Endothelial cell of umbilical vein (primary cell): ENCODE results near the gene CCDC61. TPM values are rescaled to one million over a fixed set of nuclear protein-coding genes. Genes with fewer than 3 reads are reported as not detected.

Source experiments
- BruUV-seq: library from RNA; stranded (reverse); fragments of 400-500 nt; replicated peaks from 2 replicates; lab custom pipeline; 2021; lab: Mats Ljungman, UMichigan
- CTCF ChIA-PET: fragments of 300-600, 350-600 bp; sonication (Branson Sonifier 250); formaldehyde crosslinking; loops from one replicate; lab custom pipeline; 2021; ENCODE audit warnings: antibody characterized with exemption, inconsistent platforms; lab: Charles Lee
- POLR2A ChIA-PET: fragments of 300-600, 350-600 bp; sonication (Branson Sonifier 250); formaldehyde crosslinking; loops from one replicate; lab custom pipeline; 2021; ENCODE audit warnings: antibody characterized with exemption, inconsistent platforms; lab: Charles Lee
- DNase-seq: peaks from one replicate; pipeline ENCODE4 v3.0.0-alpha.2; 2011; ENCODE audit warnings: low read depth, low spot score
- FAIRE-seq: peaks from 2 replicates; lab custom pipeline; 2011; peaks lifted over from hg19 to GRCh38; lab: Jason Lieb, UNC
- H2AFZ ChIP-seq: 2 replicates; pipeline ENCODE4 v1.6.0; 2012; ENCODE audit warnings: low read depth, low read length, control low read depth, inconsistent platforms
- H3K27ac ChIP-seq: 2 replicates; pipeline ENCODE4 v1.5.1; 2011; ENCODE audit warnings: low read depth, mild to moderate bottlenecking, control low read depth, low read length, moderate library complexity; ENCODE audit not compliant: insufficient read depth
- H3K27me3 ChIP-seq, 2 experiments: 2 replicates each; pipeline versions ENCODE4 v1.6.0 to v1.6.1; 2011; ENCODE audit warnings: low read length in 2 of 2, mixed read lengths in 1 of 2; ENCODE audit not compliant: control insufficient read depth in 2 of 2, insufficient read depth in 2 of 2
- H3K36me3 ChIP-seq, 2 experiments: 2 replicates in 1 of 2; 3 replicates in 1 of 2; pipeline ENCODE4 v1.5.1; 2011; ENCODE audit warnings: low read length in 2 of 2, mild to moderate bottlenecking in 1 of 2, moderate library complexity in 1 of 2; ENCODE audit not compliant: control insufficient read depth in 2 of 2, insufficient read depth in 2 of 2; ENCODE audit errors: extremely low read depth in 1 of 2
- H3K4me1 ChIP-seq: 3 replicates; pipeline ENCODE4 v1.5.1; 2011; ENCODE audit warnings: mild to moderate bottlenecking, low read length; ENCODE audit not compliant: control insufficient read depth, insufficient read depth; ENCODE audit errors: extremely low read depth
- H3K4me2 ChIP-seq: 2 replicates; pipeline ENCODE4 v1.6.1; 2011; ENCODE audit warnings: low read length, control low read depth, mixed read lengths; ENCODE audit not compliant: insufficient read depth
- H3K4me3 ChIP-seq, 3 experiments: fragments of 200-600 bp in 1 of 3; sonication (generic), shearing (Covaris generic) in 1 of 3; replicated peaks in 1 of 3; 2 replicates each; pipeline ENCODE4 v1.5.1; 2011 to 2016; ENCODE audit warnings: control low read depth in 3 of 3, low read length in 3 of 3, mild to moderate bottlenecking in 2 of 3, inconsistent platforms in 1 of 3, low read depth in 1 of 3, moderate library complexity in 1 of 3; ENCODE audit not compliant: insufficient read depth in 1 of 3
- H3K79me2 ChIP-seq: 2 replicates; pipeline ENCODE4 v1.6.0; 2012; ENCODE audit warnings: low read length, inconsistent platforms; ENCODE audit not compliant: control insufficient read depth, insufficient read depth
- H3K9ac ChIP-seq: replicated peaks from 2 replicates; pipeline ENCODE3; 2011; ENCODE audit warnings: low read length, control low read depth; ENCODE audit not compliant: insufficient read depth; ENCODE audit errors: extremely low read depth
- H3K9me1 ChIP-seq: replicated peaks from 3 replicates; pipeline ENCODE4 v1.6.0; 2011; ENCODE audit warnings: mild to moderate bottlenecking, low read length; ENCODE audit not compliant: control insufficient read depth, insufficient read depth; ENCODE audit errors: extremely low read depth
- H3K9me3 ChIP-seq: replicated peaks from 2 replicates; pipeline ENCODE4 v1.5.1; 2012; ENCODE audit warnings: low read length, inconsistent platforms; ENCODE audit not compliant: control insufficient read depth, insufficient read depth
- H4K20me1 ChIP-seq: replicated peaks from 2 replicates; pipeline ENCODE3; 2011; ENCODE audit warnings: mild to moderate bottlenecking, low read length; ENCODE audit not compliant: control insufficient read depth, insufficient read depth; ENCODE audit errors: extremely low read depth
- EZH2 ChIP-seq: IDR thresholded peaks from 2 replicates; pipeline ENCODE4 v1.6.1; 2012; ENCODE audit warnings: borderline replicate concordance, low read depth, mild to moderate bottlenecking, moderate library complexity, low read length, inconsistent platforms; ENCODE audit not compliant: severe bottlenecking
- FOS ChIP-seq: IDR thresholded peaks from 2 replicates; pipeline ENCODE4 v1.6.1; 2011; ENCODE audit warnings: mild to moderate bottlenecking, low read length, moderate library complexity, borderline replicate concordance; ENCODE audit not compliant: insufficient read depth
- GATA2 ChIP-seq: IDR thresholded peaks from 2 replicates; pipeline ENCODE4 v1.7.0; 2011; ENCODE audit warnings: low read depth, mild to moderate bottlenecking, moderate library complexity, mixed read lengths, low read length; ENCODE audit not compliant: insufficient read length, insufficient read depth
- JUN ChIP-seq: IDR thresholded peaks from 2 replicates; pipeline ENCODE4 v1.6.1; 2011; ENCODE audit warnings: borderline replicate concordance, low read depth; ENCODE audit not compliant: insufficient read length, insufficient read depth
- MYC ChIP-seq: IDR thresholded peaks from one replicate; pipeline ENCODE4 v1.6.1; 2011; ENCODE audit warnings: mild to moderate bottlenecking, low read depth, low read length
- POLR2A ChIP-seq: IDR thresholded peaks from 2 replicates; pipeline ENCODE4 v1.6.1; 2012; ENCODE audit warnings: low read depth, mild to moderate bottlenecking, control low read depth, low read length
- POLR2AphosphoS5 ChIP-seq: IDR thresholded peaks from 2 replicates; pipeline ENCODE4 v1.6.1; 2012; ENCODE audit warnings: low read depth, mild to moderate bottlenecking, control low read depth, low read length, moderate library complexity; ENCODE audit not compliant: insufficient read depth
- dilution Hi-C: fragments of 300-500 bp; cut with MboI; formaldehyde crosslinking; loops from one replicate; pipeline ENCODE4 v1.15.0; 2019; ENCODE audit warnings: low sequenced_read_pairs; ENCODE audit not compliant: extremely low pct_ligation_motif_present
- intact Hi-C: fragments of 100-400 bp; cut with micrococcal nuclease; formaldehyde crosslinking; loops from one replicate; pipeline ENCODE4 v1.10.0; 2022
- polyA plus RNA-seq, 4 experiments: library from polyadenylated mRNA; depleted of rRNA in 3 of 4; stranded (reverse) in 3 of 4; unstranded in 1 of 4; fragments of >200 nt; gene quantifications; 2 replicates each; pipeline versions ENCODE4 v1.2.1 to v1.2.3, GENCODE V29; 2011 to 2012; ENCODE audit warnings: missing spikeins in 1 of 4
- total RNA-seq: library from RNA; stranded (reverse); gene quantifications from 2 replicates; pipeline ENCODE4 v1.2.3, GENCODE V29; 2021
- TF ChIP-seq, protein P1 (sequence below): IDR thresholded peaks from 2 replicates; pipeline ENCODE4 v1.6.1; 2011; ENCODE audit not compliant: insufficient read depth, insufficient read length
- TF ChIP-seq, protein P2 (sequence below), 2 donors: IDR thresholded peaks; 1 replicate in 1 of 2; 2 replicates in 1 of 2; pipeline ENCODE4 v1.5.1; 2011; ENCODE audit warnings: low read length in 2 of 2, mild to moderate bottlenecking in 2 of 2, moderate library complexity in 2 of 2, control low read depth in 1 of 2, inconsistent platforms in 1 of 2, low read depth in 1 of 2; ENCODE audit not compliant: insufficient read depth in 1 of 2; ENCODE audit errors: extremely low read depth in 1 of 2

CCDC61 gene
- total and polyA plus RNA-seq, 2 donors (not counting 3 experiments of a cell fraction or from before 2014, with no cell fraction given): 10.3 to 20.1 TPM

DNA sequence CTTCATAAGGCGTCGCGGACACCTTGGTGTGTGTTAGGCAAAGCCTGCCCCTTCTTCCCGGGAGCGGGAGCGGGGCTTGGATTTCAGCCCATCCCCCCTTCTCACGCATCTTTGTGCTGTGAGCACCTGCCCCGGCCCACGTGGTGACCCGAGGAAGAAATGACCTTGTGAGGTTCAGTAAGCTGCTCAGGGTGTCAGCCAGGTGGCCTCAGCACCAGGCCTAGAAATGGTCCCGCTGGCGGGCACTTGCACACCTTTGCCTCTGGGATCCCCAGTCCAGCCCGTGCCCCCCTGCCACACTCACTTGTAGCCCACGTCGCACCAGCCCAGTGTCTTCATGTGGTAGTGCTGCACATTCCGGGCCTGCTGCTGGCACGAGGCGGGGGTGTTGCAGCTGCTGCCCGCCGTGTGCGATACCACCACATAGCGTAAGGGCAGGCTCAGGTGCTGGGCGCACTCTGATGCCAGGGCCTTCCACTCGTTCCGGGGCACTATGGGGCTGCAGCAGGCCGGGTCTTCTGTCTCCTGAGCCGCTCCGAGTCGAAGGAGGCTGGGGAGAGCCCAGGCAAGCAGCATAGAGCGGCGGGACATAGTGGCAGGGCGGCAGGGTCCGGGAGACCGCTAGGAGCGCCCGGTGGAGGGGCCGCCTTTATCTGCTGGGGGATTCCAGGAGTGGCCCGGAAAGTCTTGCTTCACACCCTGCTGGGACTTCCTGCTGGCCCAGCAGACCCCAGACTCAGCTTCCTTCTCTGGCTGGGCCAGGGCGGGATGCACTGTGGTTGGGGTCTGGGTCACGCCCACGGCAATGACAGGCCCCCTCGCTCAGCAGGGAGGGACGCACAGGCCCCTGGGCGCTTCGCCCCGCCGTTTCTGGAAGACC, 27.4 kb downstream of the CCDC61 start, which contains the start of gene PGLYRP1:
TSS of gene PGLYRP1 (minus strand) at position 623 of the 880 bp plus-strand sequence. CDS start at position 591, 32 bp downstream.
- Histone ChIP-seq H3K9ac (no peak within 1 kb of the TSS), H3K4me1 (peaks cover 5% of the 10 kb centered on the region), H4K20me1 (no peaks in the 10 kb centered on the region), H3K27me3 (peaks cover 2 to 5% of the 10 kb centered on the region in 2 experiments), H3K79me2 (no peaks in the 10 kb centered on the region), H3K9me3 (no peaks in the 10 kb centered on the region), H3K4me2 (no peak within 1 kb of the TSS), H3K27ac (no peak within 1 kb of the TSS), H3K36me3 (peaks cover 0 to 5% of the 10 kb centered on the region in 2 experiments), H2AFZ (no peak within 1 kb of the TSS), H3K4me3 (no peak within 1 kb of the TSS), H3K9me1 (no peaks in the 10 kb centered on the region)
- CTCF ChIA-PET: interaction anchor here (0.6 to 12.1 kb wide), 5 partner anchors 8 to 243 kb away, joined by 3 to 460 read pairs (median 3); no protein-coding TSS in a partner anchor
- dilution Hi-C loops (no loop called here), intact Hi-C loops (no loop called here)
- DNase-seq (no peak), FAIRE-seq (no peak)
- BruUV-seq: no TSS peak
- POLR2A ChIA-PET: no interaction called here
- TF ChIP-seq EZH2 (no peak), JUN (no peak), POLR2A (no peak), GATA2 (no peak), POLR2AphosphoS5 (no peak), MYC (no peak), FOS (no peak)
- TF ChIP-seq, protein P1, sequence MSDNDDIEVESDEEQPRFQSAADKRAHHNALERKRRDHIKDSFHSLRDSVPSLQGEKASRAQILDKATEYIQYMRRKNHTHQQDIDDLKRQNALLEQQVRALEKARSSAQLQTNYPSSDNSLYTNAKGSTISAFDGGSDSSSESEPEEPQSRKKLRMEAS: no peak
- TF ChIP-seq, protein P2, sequence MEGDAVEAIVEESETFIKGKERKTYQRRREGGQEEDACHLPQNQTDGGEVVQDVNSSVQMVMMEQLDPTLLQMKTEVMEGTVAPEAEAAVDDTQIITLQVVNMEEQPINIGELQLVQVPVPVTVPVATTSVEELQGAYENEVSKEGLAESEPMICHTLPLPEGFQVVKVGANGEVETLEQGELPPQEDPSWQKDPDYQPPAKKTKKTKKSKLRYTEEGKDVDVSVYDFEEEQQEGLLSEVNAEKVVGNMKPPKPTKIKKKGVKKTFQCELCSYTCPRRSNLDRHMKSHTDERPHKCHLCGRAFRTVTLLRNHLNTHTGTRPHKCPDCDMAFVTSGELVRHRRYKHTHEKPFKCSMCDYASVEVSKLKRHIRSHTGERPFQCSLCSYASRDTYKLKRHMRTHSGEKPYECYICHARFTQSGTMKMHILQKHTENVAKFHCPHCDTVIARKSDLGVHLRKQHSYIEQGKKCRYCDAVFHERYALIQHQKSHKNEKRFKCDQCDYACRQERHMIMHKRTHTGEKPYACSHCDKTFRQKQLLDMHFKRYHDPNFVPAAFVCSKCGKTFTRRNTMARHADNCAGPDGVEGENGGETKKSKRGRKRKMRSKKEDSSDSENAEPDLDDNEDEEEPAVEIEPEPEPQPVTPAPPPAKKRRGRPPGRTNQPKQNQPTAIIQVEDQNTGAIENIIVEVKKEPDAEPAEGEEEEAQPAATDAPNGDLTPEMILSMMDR (IDR thresholded peaks at IDR 0.05; ENCODE audit: extremely low read depth in 1 of 2, insufficient read depth in 1 of 2, low read depth in 1 of 2, low read length in 2 of 2): no peak
